Activated T-helper 2 cell treated with anti-CD3 and anti-CD28 coated beads, Interferon-gamma antibody, Interleukin-2, Interleukin-4, amounts not matched to agents 10 μg/mL and 5 μg/mL and 100 μg/mL, durations not matched to agents 14 hours and 24 hours and 36 hours (primary cell): ENCODE measurements around the gene TIMM23. TPM values are rescaled to one million over a fixed set of nuclear protein-coding genes. Genes with fewer than 3 reads are reported as not detected.
A peak's percentile ranks its signal among the peaks of the same experiment; 100 is the strongest.
"Not testable (repeated sequence)": the region's sequence is repeated elsewhere in the genome, so short reads cannot be mapped to it uniquely, and the experiment has no call there.

Experiments
- DNase-seq: peaks from one replicate; pipeline ENCODE4 v3.0.0; 2021; ENCODE audit warnings: low spot score
- H3K27ac Mint-ChIP-seq: one replicate; pipeline ENCODE4 v1.8.0; 2021; ENCODE audit warnings: mixed read lengths
- H3K27me3 Mint-ChIP-seq: one replicate; pipeline ENCODE4 v1.8.0; 2021; ENCODE audit warnings: low read depth, mixed read lengths
- H3K36me3 Mint-ChIP-seq: one replicate; pipeline ENCODE4 v1.8.0; 2021; ENCODE audit warnings: low read depth, mixed read lengths
- H3K4me1 Mint-ChIP-seq: one replicate; pipeline ENCODE4 v1.8.0; 2021; ENCODE audit warnings: low read depth, mixed read lengths
- H3K4me3 Mint-ChIP-seq: one replicate; pipeline ENCODE4 v1.8.0; 2021; ENCODE audit warnings: low read depth, mild to moderate bottlenecking, moderate library complexity, mixed read lengths
- H3K9me3 Mint-ChIP-seq: one replicate; pipeline ENCODE4 v1.8.0; 2021; ENCODE audit warnings: mixed read lengths
- intact Hi-C: fragments of 100-400 bp; cut with micrococcal nuclease; formaldehyde crosslinking; loops from one replicate; pipeline ENCODE4 v1.15.1; 2023
- total RNA-seq: library from RNA; stranded (reverse); gene quantifications from 2 replicates; pipeline ENCODE4 v1.2.3, GENCODE V29; 2022

The TIMM23 gene
- total RNA-seq, 1 donor from 2014 or later, result 93.6 TPM

GRCh38 chr10:45971019-45971418, 1.3 kb upstream of the TIMM23 start:
- Mint-ChIP-seq H3K27ac (peak overlapping the region; percentile 84), H3K36me3 (peaks cover 22% of the 10 kb centered on the region), H3K4me3 (peak overlapping the region; percentile 96), H3K4me1 (peaks cover 25% of the 10 kb centered on the region)
- DNase-seq, H3K27me3 Mint-ChIP-seq, H3K9me3 Mint-ChIP-seq: not testable (repeated sequence)
- intact Hi-C loops, result loop anchor here (5.0 kb wide), 1 partner anchor 56 kb away; no protein-coding TSS in a partner anchor

- intact Hi-C loops, result loop anchor here (5.0 kb wide), 1 partner anchor 56 kb away; no protein-coding TSS in a partner anchor
- H3K27me3 Mint-ChIP-seq, result not testable (repeated sequence)
Measured at GRCh38 chr10:45971742-45972105, 565 bp upstream of the TIMM23 start.

GRCh38 chr10:45972813-45973169, 502 bp downstream of the TIMM23 start:
- H3K9me3 Mint-ChIP-seq, H3K27me3 Mint-ChIP-seq, DNase-seq: not testable (repeated sequence)
- H3K4me3 Mint-ChIP-seq, result peak overlapping the region; percentile 96
- H3K27ac Mint-ChIP-seq, result peak overlapping the region; percentile 88
- peaks cover 26% of the 10 kb centered on the region for H3K4me1 Mint-ChIP-seq
- intact Hi-C loops, result loop anchor here (5.0 kb wide), 1 partner anchor 55 kb away; no protein-coding TSS in a partner anchor
- H3K36me3 Mint-ChIP-seq, result peaks cover 25% of the 10 kb centered on the region

More at GRCh38 chr10:45971742-45972105, 565 bp upstream of the TIMM23 start:
- peak overlapping the region; percentile 96 for H3K4me3 Mint-ChIP-seq
- DNase-seq, H3K9me3 Mint-ChIP-seq: not testable (repeated sequence)
- H3K4me1 Mint-ChIP-seq, result peaks cover 26% of the 10 kb centered on the region
- peaks cover 24% of the 10 kb centered on the region for H3K36me3 Mint-ChIP-seq
- peak overlapping the region; percentile 84 for H3K27ac Mint-ChIP-seq

- not testable (repeated sequence) for H3K27me3 Mint-ChIP-seq, DNase-seq, H3K27ac Mint-ChIP-seq, H3K9me3 Mint-ChIP-seq
- Mint-ChIP-seq H3K36me3 (peaks cover 29% of the 10 kb centered on the region), H3K4me1 (peaks cover 25% of the 10 kb centered on the region), H3K4me3 (peak overlapping the region; percentile 96)
- intact Hi-C loops, result loop anchor here (5.0 kb wide), 1 partner anchor 53 kb away; no protein-coding TSS in a partner anchor
Measured at GRCh38 chr10:45974041-45974440, 1.8 kb downstream of the TIMM23 start.

GRCh38 chr10:45978554-45978953, 6.3 kb downstream of the TIMM23 start:
- H3K4me3 Mint-ChIP-seq, intact Hi-C loops, DNase-seq, H3K9me3 Mint-ChIP-seq, H3K27ac Mint-ChIP-seq, H3K27me3 Mint-ChIP-seq: not testable (repeated sequence)
- Mint-ChIP-seq H3K4me1 (peaks cover 14% of the 10 kb centered on the region), H3K36me3 (peaks cover 28% of the 10 kb centered on the region)

- H3K27me3 Mint-ChIP-seq, DNase-seq, H3K27ac Mint-ChIP-seq, H3K9me3 Mint-ChIP-seq, H3K4me1 Mint-ChIP-seq, H3K4me3 Mint-ChIP-seq, intact Hi-C loops: not testable (repeated sequence)
- H3K36me3 Mint-ChIP-seq, result peaks cover 32% of the 10 kb centered on the region
Measured at GRCh38 chr10:45981367-45981766, 9.1 kb downstream of the TIMM23 start.

GRCh38 chr10:45983538-45984186, 11.4 kb downstream of the TIMM23 start:
- H3K4me3 Mint-ChIP-seq, H3K27me3 Mint-ChIP-seq, H3K9me3 Mint-ChIP-seq, H3K4me1 Mint-ChIP-seq, H3K27ac Mint-ChIP-seq: not testable (repeated sequence)
- intact Hi-C loops, result loop anchor here (2.0 kb wide), 1 partner anchor 45 kb away; no protein-coding TSS in a partner anchor
- peaks cover 36% of the 10 kb centered on the region for H3K36me3 Mint-ChIP-seq
- DNase-seq, result peak; percentile 27

- H3K4me3 Mint-ChIP-seq, H3K27me3 Mint-ChIP-seq, intact Hi-C loops: not testable (repeated sequence)
Measured at GRCh38 chr10:45984473-45984872, 12.2 kb downstream of the TIMM23 start.

GRCh38 chr10:45985590-45985989, 13.3 kb downstream of the TIMM23 start:
- peaks cover 35% of the 10 kb centered on the region for H3K36me3 Mint-ChIP-seq
- H3K9me3 Mint-ChIP-seq, H3K4me3 Mint-ChIP-seq, intact Hi-C loops, H3K27ac Mint-ChIP-seq, DNase-seq, H3K27me3 Mint-ChIP-seq, H3K4me1 Mint-ChIP-seq: not testable (repeated sequence)

More at GRCh38 chr10:45984473-45984872, 12.2 kb downstream of the TIMM23 start:
- H3K4me1 Mint-ChIP-seq, H3K27ac Mint-ChIP-seq, H3K9me3 Mint-ChIP-seq, DNase-seq: not testable (repeated sequence)
- H3K36me3 Mint-ChIP-seq, result peaks cover 32% of the 10 kb centered on the region

- no peak for DNase-seq
- H3K27me3 Mint-ChIP-seq, result no peaks in the 10 kb centered on the region
- no peaks in the 10 kb centered on the region for H3K9me3 Mint-ChIP-seq
- H3K4me3 Mint-ChIP-seq, result no peak overlapping the region
- no peak overlapping the region for H3K27ac Mint-ChIP-seq
- peaks cover 77% of the 10 kb centered on the region for H3K36me3 Mint-ChIP-seq
- no peaks in the 10 kb centered on the region for H3K4me1 Mint-ChIP-seq
- intact Hi-C loops, result no loop called here
Measured at GRCh38 chr10:45997557-45997956, 25.3 kb downstream of the TIMM23 start.

- H3K4me1 Mint-ChIP-seq, result no peaks in the 10 kb centered on the region
- no peak for DNase-seq
- no peak overlapping the region for H3K27ac Mint-ChIP-seq
- H3K9me3 Mint-ChIP-seq, result no peaks in the 10 kb centered on the region
- intact Hi-C loops, result no loop called here
- no peak overlapping the region for H3K4me3 Mint-ChIP-seq
- H3K27me3 Mint-ChIP-seq, result no peaks in the 10 kb centered on the region
- peaks cover 74% of the 10 kb centered on the region for H3K36me3 Mint-ChIP-seq
Measured at GRCh38 chr10:45997994-45998763, 25.9 kb downstream of the TIMM23 start.

- DNase-seq, H3K27ac Mint-ChIP-seq, H3K27me3 Mint-ChIP-seq, H3K9me3 Mint-ChIP-seq, intact Hi-C loops, H3K4me3 Mint-ChIP-seq, H3K4me1 Mint-ChIP-seq: not testable (repeated sequence)
- peaks cover 75% of the 10 kb centered on the region for H3K36me3 Mint-ChIP-seq
Measured at GRCh38 chr10:45999955-46000354, 27.7 kb downstream of the TIMM23 start.

- DNase-seq, result no peak
- no peaks in the 10 kb centered on the region for H3K27me3 Mint-ChIP-seq
- H3K4me1 Mint-ChIP-seq, result no peaks in the 10 kb centered on the region
- no peak overlapping the region for H3K4me3 Mint-ChIP-seq
- H3K36me3 Mint-ChIP-seq, result peaks cover 80% of the 10 kb centered on the region
- intact Hi-C loops, result no loop called here
- no peaks in the 10 kb centered on the region for H3K9me3 Mint-ChIP-seq
- no peak overlapping the region for H3K27ac Mint-ChIP-seq
Measured at GRCh38 chr10:46000538-46000937, 28.2 kb downstream of the TIMM23 start.
